Measurements from ENCODE around the gene OR52A1. TPM values are rescaled to one million over a fixed set of nuclear protein-coding genes. Genes with fewer than 3 reads are reported as not detected.
A peak's percentile ranks its signal among the peaks of the same experiment; 100 is the strongest.

The OR52A1 gene
- polyA plus RNA-seq, 4 donors: 0.03 TPM; not detected in 2

- no peak for DNase-seq (ENCODE audit: low read depth in 4 of 4, low spot score in 3 of 4)
These were observed 17.5 kb downstream of the OR52A1 start for GRCh38 chr11:5137014-5137413.

GRCh38 chr11:5136261-5136660, 18.3 kb downstream of the OR52A1 start:
- DNase-seq (ENCODE audit: low read depth in 4 of 4, low spot score in 3 of 4): no peak

GRCh38 chr11:5131584-5132335, 22.8 kb downstream of the OR52A1 start:
- DNase-seq (ENCODE audit: low read depth in 4 of 4, low spot score in 3 of 4): no peak

GRCh38 chr11:5129457-5129877, 25.1 kb downstream of the OR52A1 start:
- DNase-seq (ENCODE audit: low read depth in 4 of 4, low spot score in 3 of 4): no peak

- DNase-seq (ENCODE audit: low read depth in 4 of 4, low spot score in 3 of 4): no peak
These were observed 29.5 kb downstream of the OR52A1 start for GRCh38 chr11:5124891-5125620.

- DNase-seq (ENCODE audit: low read depth in 4 of 4, low spot score in 3 of 4): peak; percentile 25 to 38 (median 34)
These were observed 30.6 kb downstream of the OR52A1 start for GRCh38 chr11:5123802-5124521.

- no peak for DNase-seq (ENCODE audit: low read depth in 4 of 4, low spot score in 3 of 4)
These were observed 35.7 kb downstream of the OR52A1 start for GRCh38 chr11:5118893-5119292.

- DNase-seq (ENCODE audit: low read depth in 4 of 4, low spot score in 3 of 4): no peak
These were observed 37.0 kb downstream of the OR52A1 start for GRCh38 chr11:5117588-5117987.

GRCh38 chr11:5115339-5115738, 39.2 kb downstream of the OR52A1 start:
- DNase-seq (ENCODE audit: low read depth in 4 of 4, low spot score in 3 of 4): no peak

- no peak for DNase-seq (ENCODE audit: low read depth in 4 of 4, low spot score in 3 of 4)
These were observed 47.3 kb downstream of the OR52A1 start for GRCh38 chr11:5107285-5107684.

GRCh38 chr11:5103066-5103465, 51.5 kb downstream of the OR52A1 start:
- DNase-seq (ENCODE audit: low read depth in 4 of 4, low spot score in 3 of 4): no peak

- no peak for DNase-seq (ENCODE audit: low read depth in 4 of 4, low spot score in 3 of 4)
These were observed 52.3 kb downstream of the OR52A1 start for GRCh38 chr11:5102246-5102645.

GRCh38 chr11:5096011-5096410, 58.5 kb downstream of the OR52A1 start:
- DNase-seq (ENCODE audit: low read depth in 4 of 4, low spot score in 3 of 4): no peak

Other genes starting within 250 kb of the OR52A1 start
- gene OR51G2, start 235.4 kb downstream of the OR52A1 start, polyA plus RNA-seq (ENCODE audit: insufficient read length in 4 of 4): not detected
- not detected for gene OR51G1, start 230.4 kb downstream of the OR52A1 start, polyA plus RNA-seq (ENCODE audit: insufficient read length in 4 of 4)
- not detected for gene OR51A4, start 207.2 kb downstream of the OR52A1 start, polyA plus RNA-seq (ENCODE audit: insufficient read length in 4 of 4)
- not detected for gene OR51A2, start 199.0 kb downstream of the OR52A1 start, polyA plus RNA-seq (ENCODE audit: insufficient read length in 4 of 4)
- under 1 TPM in 1 of 4 donors, not detected in 3; 0.03 TPM for gene OR51L1, start 159.9 kb downstream of the OR52A1 start, polyA plus RNA-seq (ENCODE audit: insufficient read length in 4 of 4)
- not detected for gene OR52J3, start 108.2 kb downstream of the OR52A1 start, polyA plus RNA-seq (ENCODE audit: insufficient read length in 4 of 4)
- gene OR52E2, start 95.1 kb downstream of the OR52A1 start, polyA plus RNA-seq (ENCODE audit: insufficient read length in 4 of 4): not detected
- not detected for gene OR52E1, start 85.2 kb downstream of the OR52A1 start, polyA plus RNA-seq (ENCODE audit: insufficient read length in 4 of 4)
- not detected for gene OR52A5, start 16.4 kb downstream of the OR52A1 start, polyA plus RNA-seq (ENCODE audit: insufficient read length in 4 of 4)
- gene OR51V1, start 45.9 kb upstream of the OR52A1 start, polyA plus RNA-seq (ENCODE audit: insufficient read length in 4 of 4): not detected
- gene HBB, start 72.3 kb upstream of the OR52A1 start, polyA plus RNA-seq (ENCODE audit: insufficient read length in 4 of 4): 100 to 1,000 TPM; 127 to 236 (median 129) TPM
- 1 to 10 TPM; 1.3 to 3.2 (median 1.8) TPM for gene HBD, start 79.7 kb upstream of the OR52A1 start, polyA plus RNA-seq (ENCODE audit: insufficient read length in 4 of 4)
- 10 to 100 TPM in 1 of 4 donors, 1 to 10 TPM in 3; 2.5 to 13.0 (median 4.6) TPM for gene HBG1, start 95.1 kb upstream of the OR52A1 start, polyA plus RNA-seq (ENCODE audit: insufficient read length in 4 of 4)
- 1,000 to 10,000 TPM; 1,916 to 2,998 (median 2,577) TPM for gene HBG2, start 100.0 kb upstream of the OR52A1 start, polyA plus RNA-seq (ENCODE audit: insufficient read length in 4 of 4)
- gene HBE1, start 115.2 kb upstream of the OR52A1 start, polyA plus RNA-seq (ENCODE audit: insufficient read length in 4 of 4): 10 to 100 TPM in 1 of 4 donors, 1 to 10 TPM in 3; 6.6 to 11.6 (median 7.4) TPM
- gene OR51B4, start 147.2 kb upstream of the OR52A1 start, polyA plus RNA-seq (ENCODE audit: insufficient read length in 4 of 4): under 1 TPM in 2 of 4 donors, not detected in 2; 0.12 to 0.24 TPM
- not detected for gene OR51B2, start 169.5 kb upstream of the OR52A1 start, polyA plus RNA-seq (ENCODE audit: insufficient read length in 4 of 4)
- gene OR51B5, start 188.8 kb upstream of the OR52A1 start, polyA plus RNA-seq (ENCODE audit: insufficient read length in 4 of 4): under 1 TPM; 0.35 to 0.69 (median 0.60) TPM
- gene OR51B6, start 196.8 kb upstream of the OR52A1 start, polyA plus RNA-seq (ENCODE audit: insufficient read length in 4 of 4): not detected
- under 1 TPM in 1 of 4 donors, not detected in 3; 0.04 TPM for gene OR51M1, start 229.1 kb upstream of the OR52A1 start, polyA plus RNA-seq (ENCODE audit: insufficient read length in 4 of 4)

Data from right renal pelvis (tissue), 4 donors.